ENCODE data around the gene CELF4. TPM values are rescaled to one million over a fixed set of nuclear protein-coding genes. Genes with fewer than 3 reads are reported as not detected.

Gene CELF4
- total RNA-seq, 1 experiment from 2014 or later = 3.7 TPM

- Histone ChIP-seq H3K4me3 (ENCODE audit: insufficient read depth, low read depth, low read length) (peak overlapping the region; percentile 8; the same call in 1 of the 2 replicates), H3K27me3 (ENCODE audit: control insufficient read depth, insufficient read depth, low read length) (peaks cover 8% of the 10 kb centered on the region; the same call in 1 of the 2 replicates), H3K36me3 (replicated peaks; ENCODE audit: control insufficient read depth, insufficient read depth, low read length) (no peaks in the 10 kb centered on the region)
- DNase-seq = no peak
These were observed 291.0 kb downstream of the CELF4 start for GRCh38 chr18:37274309-37275236.

GRCh38 chr18:37272841-37273240 lies 292.8 kb downstream of the CELF4 start:
- H3K4me3 ChIP-seq (ENCODE audit: insufficient read depth, low read depth, low read length) = no peak overlapping the region
- no peaks in the 10 kb centered on the region for H3K36me3 ChIP-seq (replicated peaks; ENCODE audit: control insufficient read depth, insufficient read depth, low read length)
- H3K27me3 ChIP-seq (ENCODE audit: control insufficient read depth, insufficient read depth, low read length) = peaks cover 8% of the 10 kb centered on the region; the same call in 1 of the 2 replicates
- DNase-seq = peak; percentile 20

DNA sequence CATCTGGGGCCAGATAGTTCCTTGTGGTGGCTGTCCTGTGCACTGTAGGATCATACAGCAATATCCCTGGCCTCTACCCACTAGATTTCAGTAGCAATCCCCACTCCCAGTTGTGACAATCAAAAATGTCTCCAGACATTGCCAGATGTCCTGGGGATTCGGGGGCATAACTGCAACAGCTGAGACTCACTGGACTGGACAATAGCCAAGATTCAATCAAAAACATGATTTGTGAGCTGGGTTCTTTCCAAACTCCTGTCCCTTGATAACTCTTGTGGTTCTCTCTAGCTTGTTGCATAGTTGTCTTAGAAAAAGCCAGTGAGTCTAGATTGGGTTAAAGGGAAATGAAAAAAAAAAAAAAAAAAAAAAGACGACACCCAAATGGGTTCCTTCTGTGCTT lies 293.4 kb downstream of the CELF4 start:
- Histone ChIP-seq H3K36me3 (replicated peaks; ENCODE audit: control insufficient read depth, insufficient read depth, low read length) (no peaks in the 10 kb centered on the region), H3K4me3 (ENCODE audit: insufficient read depth, low read depth, low read length) (no peak overlapping the region), H3K27me3 (ENCODE audit: control insufficient read depth, insufficient read depth, low read length) (peaks cover 8% of the 10 kb centered on the region; the same call in 1 of the 2 replicates)
- DNase-seq = no peak

- DNase-seq = no peak
- peaks cover 6% of the 10 kb centered on the region; the same call in 1 of the 2 replicates for H3K27me3 ChIP-seq (ENCODE audit: control insufficient read depth, insufficient read depth, low read length)
- H3K36me3 ChIP-seq (replicated peaks; ENCODE audit: control insufficient read depth, insufficient read depth, low read length) = no peaks in the 10 kb centered on the region
- no peak overlapping the region for H3K4me3 ChIP-seq (ENCODE audit: insufficient read depth, low read depth, low read length)
These were observed 294.9 kb downstream of the CELF4 start for GRCh38 chr18:37270666-37271052.

- H3K4me3 ChIP-seq (ENCODE audit: insufficient read depth, low read depth, low read length) = no peak overlapping the region
- H3K36me3 ChIP-seq (replicated peaks; ENCODE audit: control insufficient read depth, insufficient read depth, low read length) = no peaks in the 10 kb centered on the region
- peak; percentile 80 for DNase-seq
- H3K27me3 ChIP-seq (ENCODE audit: control insufficient read depth, insufficient read depth, low read length) = peaks cover 3% of the 10 kb centered on the region; the same call in 1 of the 2 replicates
These were observed 295.4 kb downstream of the CELF4 start for GRCh38 chr18:37270038-37270665.

DNA sequence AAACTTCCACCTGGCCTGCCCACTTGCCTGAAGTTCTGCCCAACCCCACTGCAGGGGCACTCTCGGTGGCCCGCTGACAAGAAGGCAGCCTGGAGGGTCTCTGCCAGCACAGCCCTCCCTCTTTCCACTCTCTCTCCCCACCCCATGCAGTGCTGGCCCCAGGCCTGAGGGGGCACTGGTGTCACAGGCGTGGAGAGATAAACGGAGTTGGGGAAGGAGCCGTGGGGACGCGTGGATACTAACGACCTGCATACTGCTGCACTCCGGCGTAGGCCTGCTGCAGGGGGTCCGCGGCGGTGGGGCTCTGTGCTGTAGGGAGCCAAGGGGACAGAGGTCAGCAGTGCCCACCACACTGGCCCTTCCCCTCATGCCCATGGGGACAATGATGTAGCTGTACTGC lies 299.3 kb downstream of the CELF4 start:
- DNase-seq = peak; percentile 89
- H3K4me3 ChIP-seq (ENCODE audit: insufficient read depth, low read depth, low read length) = no peak overlapping the region
- no peaks in the 10 kb centered on the region; the same call in 1 of the 2 replicates for H3K27me3 ChIP-seq (ENCODE audit: control insufficient read depth, insufficient read depth, low read length)
- H3K36me3 ChIP-seq (replicated peaks; ENCODE audit: control insufficient read depth, insufficient read depth, low read length) = no peaks in the 10 kb centered on the region

DNA sequence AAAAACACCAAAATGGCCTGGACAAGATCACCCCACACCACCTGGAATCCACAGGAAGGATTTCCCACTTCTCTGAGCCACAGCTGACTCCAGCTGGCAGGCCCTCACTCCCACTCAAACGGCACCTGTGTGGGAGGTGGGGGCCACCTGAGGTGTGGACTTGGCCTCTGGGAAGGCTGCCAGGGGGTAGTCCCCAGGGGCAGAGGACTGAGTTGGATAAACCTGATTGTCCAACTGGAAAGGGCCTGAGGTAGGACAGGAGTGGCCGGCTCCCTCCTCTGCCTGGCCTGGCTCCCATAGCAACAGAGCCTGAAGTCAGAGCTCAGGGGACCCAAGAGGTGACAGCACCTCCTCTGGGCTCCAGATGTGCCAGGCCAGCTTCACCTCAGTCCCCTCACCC lies 300.2 kb downstream of the CELF4 start:
- DNase-seq = no peak
- Histone ChIP-seq H3K4me3 (ENCODE audit: insufficient read depth, low read depth, low read length) (no peak overlapping the region), H3K36me3 (replicated peaks; ENCODE audit: control insufficient read depth, insufficient read depth, low read length) (no peaks in the 10 kb centered on the region), H3K27me3 (ENCODE audit: control insufficient read depth, insufficient read depth, low read length) (no peaks in the 10 kb centered on the region; the same call in 1 of the 2 replicates)

- H3K27me3 ChIP-seq (ENCODE audit: control insufficient read depth, insufficient read depth, low read length) = no peaks in the 10 kb centered on the region; the same call in 1 of the 2 replicates
- H3K4me3 ChIP-seq (ENCODE audit: insufficient read depth, low read depth, low read length) = no peak overlapping the region
- DNase-seq = no peak
- no peaks in the 10 kb centered on the region for H3K36me3 ChIP-seq (replicated peaks; ENCODE audit: control insufficient read depth, insufficient read depth, low read length)
These were observed 300.6 kb downstream of the CELF4 start for GRCh38 chr18:37264956-37265355.

DNA sequence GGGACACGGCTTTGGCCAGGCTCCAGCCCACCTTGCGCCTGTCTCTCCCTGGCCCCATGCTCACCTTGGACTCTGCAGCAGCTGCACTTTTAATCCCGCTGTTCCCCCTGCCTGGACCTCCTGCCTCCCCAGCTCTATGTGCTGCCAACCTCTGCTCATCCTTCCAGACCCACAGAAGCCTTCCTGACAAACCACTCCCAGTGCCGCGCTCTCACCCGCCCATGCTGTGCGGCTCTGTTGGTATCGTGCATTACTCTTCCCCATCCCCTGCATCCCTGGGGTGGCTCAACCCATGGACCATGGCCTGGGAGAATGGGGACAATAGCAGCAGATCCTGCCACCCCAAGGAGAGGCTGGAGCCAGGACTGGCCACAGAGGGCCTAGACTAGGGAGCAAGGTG lies 303.6 kb downstream of the CELF4 start:
- H3K27me3 ChIP-seq (ENCODE audit: control insufficient read depth, insufficient read depth, low read length) = peaks cover 6% of the 10 kb centered on the region
- H3K4me3 ChIP-seq (ENCODE audit: insufficient read depth, low read depth, low read length) = no peak overlapping the region
- no peak for DNase-seq
- no peaks in the 10 kb centered on the region for H3K36me3 ChIP-seq (replicated peaks; ENCODE audit: control insufficient read depth, insufficient read depth, low read length)

GRCh38 chr18:37261246-37261840 lies 304.3 kb downstream of the CELF4 start:
- Histone ChIP-seq H3K36me3 (replicated peaks; ENCODE audit: control insufficient read depth, insufficient read depth, low read length) (no peaks in the 10 kb centered on the region), H3K27me3 (ENCODE audit: control insufficient read depth, insufficient read depth, low read length) (peaks cover 7% of the 10 kb centered on the region), H3K4me3 (ENCODE audit: insufficient read depth, low read depth, low read length) (no peak overlapping the region)
- no peak for DNase-seq

GRCh38 chr18:37260367-37261093 lies 305.1 kb downstream of the CELF4 start:
- Histone ChIP-seq H3K36me3 (replicated peaks; ENCODE audit: control insufficient read depth, insufficient read depth, low read length) (no peaks in the 10 kb centered on the region), H3K27me3 (ENCODE audit: control insufficient read depth, insufficient read depth, low read length) (peaks cover 15% of the 10 kb centered on the region), H3K4me3 (ENCODE audit: insufficient read depth, low read depth, low read length) (no peak overlapping the region)
- DNase-seq = no peak

- DNase-seq = no peak
- H3K27me3 ChIP-seq (ENCODE audit: control insufficient read depth, insufficient read depth, low read length) = peaks cover 23% of the 10 kb centered on the region
These were observed 305.9 kb downstream of the CELF4 start for GRCh38 chr18:37259711-37260110.

GRCh38 chr18:37258819-37259218 lies 306.8 kb downstream of the CELF4 start:
- Histone ChIP-seq H3K27me3 (ENCODE audit: control insufficient read depth, insufficient read depth, low read length) (peaks cover 29% of the 10 kb centered on the region), H3K4me3 (ENCODE audit: insufficient read depth, low read depth, low read length) (no peak overlapping the region), H3K36me3 (replicated peaks; ENCODE audit: control insufficient read depth, insufficient read depth, low read length) (no peaks in the 10 kb centered on the region)
- DNase-seq = no peak

More at GRCh38 chr18:37259711-37260110, 305.9 kb downstream of the CELF4 start:
- Histone ChIP-seq H3K36me3 (replicated peaks; ENCODE audit: control insufficient read depth, insufficient read depth, low read length) (no peaks in the 10 kb centered on the region), H3K4me3 (ENCODE audit: insufficient read depth, low read depth, low read length) (no peak overlapping the region)

DNA sequence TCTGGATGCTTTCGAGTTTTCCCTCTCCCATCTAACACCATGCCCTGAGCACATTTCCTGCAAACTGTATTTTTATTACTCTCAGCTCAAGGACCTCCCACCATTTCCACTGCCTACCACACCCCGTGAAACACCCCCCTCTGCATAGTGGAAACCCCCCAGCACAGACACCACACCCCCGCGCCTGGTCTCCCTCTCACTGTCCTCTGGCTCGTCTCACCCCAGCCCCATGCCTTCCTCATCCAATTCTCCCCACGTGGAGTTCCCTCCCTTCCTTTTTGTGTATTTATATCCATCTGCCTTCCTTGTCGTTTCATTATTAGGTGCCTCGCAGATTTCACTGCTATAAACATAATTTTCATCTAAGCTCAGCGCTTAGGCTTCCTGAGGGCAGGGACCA lies 307.5 kb downstream of the CELF4 start:
- Histone ChIP-seq H3K4me3 (ENCODE audit: insufficient read depth, low read depth, low read length) (no peak overlapping the region), H3K36me3 (replicated peaks; ENCODE audit: control insufficient read depth, insufficient read depth, low read length) (no peaks in the 10 kb centered on the region), H3K27me3 (ENCODE audit: control insufficient read depth, insufficient read depth, low read length) (peaks cover 34% of the 10 kb centered on the region)
- no peak for DNase-seq
